Smooth muscle cell (in vitro differentiated cells): Measurements from ENCODE around the gene POR. TPM values are rescaled to one million over a fixed set of nuclear protein-coding genes. Genes with fewer than 3 reads are reported as not detected.

Experiments
- DNase-seq: peaks from one replicate; lab custom pipeline; 2025; ENCODE audit not compliant: unreplicated experiment; lab: John Stamatoyannopoulos, UW
- H2AFZ ChIP-seq: fragments of 200-600 bp; sonication (generic); 2 replicates; pipeline ENCODE4 v1.6.0; 2016; ENCODE audit warnings: antibody characterized with exemption, low read depth, mild to moderate bottlenecking
- H3F3A ChIP-seq: fragments of 200-600 bp; sonication (generic); 2 replicates; pipeline ENCODE4 v1.6.0; 2017; ENCODE audit warnings: antibody characterized with exemption, low read depth
- H3K27ac ChIP-seq: fragments of 200-600 bp; sonication (generic); 2 replicates; pipeline ENCODE4 v1.5.1; 2016; ENCODE audit warnings: low read depth, mild to moderate bottlenecking
- H3K27me3 ChIP-seq: fragments of 200-600 bp; sonication (generic); 2 replicates; pipeline ENCODE4 v1.6.1; 2016; ENCODE audit warnings: low read depth, mild to moderate bottlenecking
- H3K36me3 ChIP-seq: fragments of 200-600 bp; sonication (generic); 2 replicates; pipeline ENCODE4 v1.5.1; 2016; ENCODE audit warnings: low read depth
- H3K4me1 ChIP-seq: fragments of 200-600 bp; sonication (generic); 2 replicates; pipeline ENCODE4 v1.5.1; 2016; ENCODE audit warnings: low read depth
- H3K4me2 ChIP-seq: fragments of 200-600 bp; sonication (generic); 2 replicates; pipeline ENCODE4 v1.6.0; 2016; ENCODE audit warnings: mild to moderate bottlenecking
- H3K4me3 ChIP-seq: fragments of 200-600 bp; sonication (generic); 2 replicates; pipeline ENCODE4 v1.5.1; 2016; ENCODE audit warnings: mild to moderate bottlenecking
- H3K79me2 ChIP-seq: fragments of 200-600 bp; sonication (generic); 2 replicates; pipeline ENCODE4 v1.6.0; 2016; ENCODE audit warnings: low read depth, mild to moderate bottlenecking
- H3K9ac ChIP-seq: fragments of 200-600 bp; sonication (generic); 2 replicates; pipeline ENCODE4 v1.6.0; 2016; ENCODE audit warnings: low read depth
- H3K9me3 ChIP-seq: fragments of 200-600 bp; sonication (generic); replicated peaks from 2 replicates; pipeline ENCODE4 v1.5.1; 2016; ENCODE audit warnings: low read depth
- H4K20me1 ChIP-seq: fragments of 200-600 bp; sonication (generic); 2 replicates; pipeline ENCODE4 v1.6.0; 2016; ENCODE audit warnings: low read depth
- WGBS: methylation state at CpG from one replicate; pipeline ENCODE4 v1.1.7; 2016; ENCODE audit warnings: low lambda C conversion rate; 5-methylcytosine and 5-hydroxymethylcytosine counted together
- polyA plus RNA-seq: library from polyadenylated mRNA; unstranded; fragments of >200 nt; fragmentation: Nextera tagmentation; extraction: Ambion mirVana; gene quantifications from 2 replicates; pipeline ENCODE4 v1.2.1, GENCODE V29; 2016
- total RNA-seq: library from RNA; depleted of rRNA; stranded (reverse); fragments of >200 nt; gene quantifications from 2 replicates; pipeline ENCODE4 v1.2.3, GENCODE V29; 2014
- TF ChIP-seq, protein P1 (sequence below): fragments of 200-600 bp; sonication (generic); IDR thresholded peaks from 2 replicates; pipeline ENCODE4 v1.5.1; 2017; ENCODE audit warnings: borderline replicate concordance, mild to moderate bottlenecking, antibody characterized with exemption; ENCODE audit not compliant: insufficient read depth, poor library complexity, severe bottlenecking

The POR gene
- total and polyA plus RNA-seq, 2 experiments from 2014 or later, result 46.7 to 52.7 TPM

DNA sequence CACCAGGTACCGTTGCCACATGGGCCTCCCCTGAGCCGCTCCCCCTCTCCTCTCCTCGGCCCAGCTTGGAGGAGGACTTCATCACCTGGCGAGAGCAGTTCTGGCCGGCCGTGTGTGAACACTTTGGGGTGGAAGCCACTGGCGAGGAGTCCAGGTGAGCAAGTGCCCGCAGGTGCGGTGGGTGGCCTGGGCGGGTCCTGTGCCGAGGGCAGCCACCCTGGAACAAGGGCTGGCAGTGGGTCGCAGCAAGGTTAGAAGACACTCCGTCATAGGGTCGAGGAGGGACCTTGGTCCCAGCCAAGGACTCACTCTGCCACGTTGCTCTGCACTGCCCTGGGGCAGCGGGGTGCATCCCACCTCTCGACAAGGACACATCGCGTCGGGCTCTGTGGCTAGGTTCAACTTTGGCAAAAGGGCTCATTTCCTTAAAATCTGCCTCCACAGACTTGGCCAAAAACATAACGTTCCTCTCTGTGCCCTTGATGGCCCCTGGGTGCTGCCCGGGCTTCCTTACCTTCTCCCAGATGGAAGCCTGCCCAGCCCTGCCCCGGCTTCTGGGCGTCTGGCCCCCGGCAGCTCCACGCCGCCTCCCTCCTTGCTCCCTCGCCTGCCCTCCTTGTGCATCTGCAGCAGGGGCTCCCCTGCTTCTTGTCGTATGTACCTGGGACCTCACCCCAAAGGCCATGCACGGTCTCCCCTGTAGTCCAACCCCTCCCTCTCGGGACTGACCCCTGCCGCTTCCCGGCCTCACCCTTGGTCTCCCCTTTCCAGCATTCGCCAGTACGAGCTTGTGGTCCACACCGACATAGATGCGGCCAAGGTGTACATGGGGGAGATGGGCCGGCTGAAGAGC lies 66.7 kb downstream of the POR start:
- H3K4me1 ChIP-seq, result no peaks in the 10 kb centered on the region
- H3K9ac ChIP-seq, result no peak overlapping the region
- no peak overlapping the region for H3K4me3 ChIP-seq
- no peak for DNase-seq
- no peaks in the 10 kb centered on the region for H3K79me2 ChIP-seq
- H3K36me3 ChIP-seq, result no peaks in the 10 kb centered on the region
- H3F3A ChIP-seq, result no peaks in the 10 kb centered on the region
- H3K27ac ChIP-seq, result no peak overlapping the region
- H2AFZ ChIP-seq, result no peak overlapping the region
- no peaks in the 10 kb centered on the region for H3K27me3 ChIP-seq
- no peak overlapping the region for H3K4me2 ChIP-seq
- WGBS, result 91% methylated on average over 38 of the region's 38 CpGs
- TF ChIP-seq, protein P1, sequence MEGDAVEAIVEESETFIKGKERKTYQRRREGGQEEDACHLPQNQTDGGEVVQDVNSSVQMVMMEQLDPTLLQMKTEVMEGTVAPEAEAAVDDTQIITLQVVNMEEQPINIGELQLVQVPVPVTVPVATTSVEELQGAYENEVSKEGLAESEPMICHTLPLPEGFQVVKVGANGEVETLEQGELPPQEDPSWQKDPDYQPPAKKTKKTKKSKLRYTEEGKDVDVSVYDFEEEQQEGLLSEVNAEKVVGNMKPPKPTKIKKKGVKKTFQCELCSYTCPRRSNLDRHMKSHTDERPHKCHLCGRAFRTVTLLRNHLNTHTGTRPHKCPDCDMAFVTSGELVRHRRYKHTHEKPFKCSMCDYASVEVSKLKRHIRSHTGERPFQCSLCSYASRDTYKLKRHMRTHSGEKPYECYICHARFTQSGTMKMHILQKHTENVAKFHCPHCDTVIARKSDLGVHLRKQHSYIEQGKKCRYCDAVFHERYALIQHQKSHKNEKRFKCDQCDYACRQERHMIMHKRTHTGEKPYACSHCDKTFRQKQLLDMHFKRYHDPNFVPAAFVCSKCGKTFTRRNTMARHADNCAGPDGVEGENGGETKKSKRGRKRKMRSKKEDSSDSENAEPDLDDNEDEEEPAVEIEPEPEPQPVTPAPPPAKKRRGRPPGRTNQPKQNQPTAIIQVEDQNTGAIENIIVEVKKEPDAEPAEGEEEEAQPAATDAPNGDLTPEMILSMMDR, result no peak
- H3K9me3 ChIP-seq, result no peaks in the 10 kb centered on the region
- no peaks in the 10 kb centered on the region for H4K20me1 ChIP-seq

DNA sequence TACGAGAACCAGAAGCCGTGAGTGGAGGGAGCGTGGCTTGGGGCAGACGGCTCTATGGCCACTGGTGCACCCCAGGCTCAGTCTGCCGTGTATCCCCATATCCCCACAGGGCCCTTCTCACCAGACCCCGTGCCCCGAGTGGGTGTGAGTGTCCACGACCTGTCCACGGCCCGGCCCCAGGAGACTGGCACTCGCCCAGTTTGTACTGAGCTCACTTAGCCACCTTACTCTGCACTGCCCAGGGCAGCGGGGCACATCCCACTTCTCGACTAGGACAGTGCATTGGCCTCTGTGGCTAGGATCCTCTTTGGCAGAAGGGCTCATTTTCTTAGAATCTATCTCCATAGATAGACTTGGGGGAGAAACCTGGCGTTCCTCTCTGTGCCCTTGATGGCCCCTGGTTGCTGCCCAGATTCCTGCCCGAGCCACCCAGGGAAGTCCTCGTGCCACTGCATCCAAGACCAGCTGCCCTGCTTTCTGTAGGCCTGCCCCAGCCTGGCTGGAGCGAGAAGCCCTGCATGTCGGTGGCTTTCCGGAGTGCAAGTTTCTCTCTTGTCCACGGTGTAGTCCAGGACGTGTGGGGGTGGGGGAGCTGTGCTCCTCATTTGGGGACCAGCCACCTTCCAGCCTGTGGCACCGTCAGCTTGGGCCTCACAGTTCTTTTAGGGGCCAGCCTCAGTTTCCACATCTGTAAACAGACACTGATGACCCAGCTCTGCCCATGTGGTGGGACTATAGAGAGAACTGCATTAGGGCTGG lies 67.5 kb downstream of the POR start:
- Histone ChIP-seq H3K4me1 (no peaks in the 10 kb centered on the region), H4K20me1 (no peaks in the 10 kb centered on the region), H3K9me3 (no peaks in the 10 kb centered on the region), H3K4me2 (no peak overlapping the region), H3K27ac (no peak overlapping the region), H3K79me2 (no peaks in the 10 kb centered on the region), H3K36me3 (no peaks in the 10 kb centered on the region), H3K27me3 (no peaks in the 10 kb centered on the region), H3F3A (no peaks in the 10 kb centered on the region), H3K9ac (no peak overlapping the region), H2AFZ (no peak overlapping the region), H3K4me3 (no peak overlapping the region)
- 94% methylated on average over 22 of the region's 22 CpGs for WGBS
- TF ChIP-seq, protein P1, result no peak
- no peak for DNase-seq

DNA sequence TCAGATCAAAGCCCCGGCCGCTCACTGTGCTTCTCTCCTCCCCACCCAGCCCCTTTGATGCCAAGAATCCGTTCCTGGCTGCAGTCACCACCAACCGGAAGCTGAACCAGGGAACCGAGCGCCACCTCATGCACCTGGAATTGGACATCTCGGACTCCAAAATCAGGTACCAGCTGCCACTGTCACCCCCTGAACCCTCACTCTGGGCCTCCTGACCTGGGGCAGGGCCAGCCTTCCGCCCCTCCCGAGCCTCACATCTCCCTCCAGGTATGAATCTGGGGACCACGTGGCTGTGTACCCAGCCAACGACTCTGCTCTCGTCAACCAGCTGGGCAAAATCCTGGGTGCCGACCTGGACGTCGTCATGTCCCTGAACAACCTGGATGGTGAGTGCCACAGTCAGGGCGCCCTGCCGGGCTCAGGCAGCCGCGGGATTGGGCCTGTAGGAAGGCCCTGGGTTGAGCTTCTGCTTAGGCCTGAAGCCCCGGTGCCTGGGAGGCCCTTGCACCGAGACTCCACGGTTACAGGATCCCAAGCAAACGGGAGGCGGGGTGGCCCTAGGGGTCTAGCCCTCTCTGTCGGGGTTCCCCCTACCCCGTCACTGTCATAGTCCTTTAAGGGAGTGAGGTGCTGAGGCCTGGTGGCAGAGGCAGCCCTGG lies 68.6 kb downstream of the POR start:
- no peaks in the 10 kb centered on the region for H3K27me3 ChIP-seq
- DNase-seq, result no peak
- TF ChIP-seq, protein P1, result no peak
- no peak overlapping the region for H3K4me2 ChIP-seq
- H3K79me2 ChIP-seq, result no peaks in the 10 kb centered on the region
- no peaks in the 10 kb centered on the region for H3F3A ChIP-seq
- no peaks in the 10 kb centered on the region for H3K36me3 ChIP-seq
- WGBS, result 98% methylated on average over 26 of the region's 26 CpGs
- H4K20me1 ChIP-seq, result no peaks in the 10 kb centered on the region
- no peak overlapping the region for H2AFZ ChIP-seq
- no peak overlapping the region for H3K9ac ChIP-seq
- H3K27ac ChIP-seq, result no peak overlapping the region
- H3K4me3 ChIP-seq, result no peak overlapping the region
- H3K4me1 ChIP-seq, result no peaks in the 10 kb centered on the region
- H3K9me3 ChIP-seq, result no peaks in the 10 kb centered on the region
